Right lobe of liver (tissue), 4 donors: Measurements from ENCODE around the gene METAP2.

Experiments used
- POLR2A ChIP-seq: fragments of 450-650 bp; IDR thresholded peaks from one replicate; pipeline ENCODE4 v1.6.1; 2017; ENCODE audit warnings: antibody characterized with exemption, mild to moderate bottlenecking
- TF ChIP-seq, protein P1 (sequence below), 4 donors: fragments of 200-600 bp in 3 of 4; fragments of 450-650 bp in 1 of 4; IDR thresholded peaks; one replicate each; pipeline versions ENCODE4 v1.5.1 to v1.8.0; 2016 to 2022; ENCODE audit warnings: antibody characterized with exemption in 4 of 4, mild to moderate bottlenecking in 2 of 4
- donor health status: DM: no; HTN: no; CAD: no.
- donor health status: DM: no; HTN: no; CAD: no.
- donor health status: DM: no; HTN: yes; CAD: no.

DNA sequence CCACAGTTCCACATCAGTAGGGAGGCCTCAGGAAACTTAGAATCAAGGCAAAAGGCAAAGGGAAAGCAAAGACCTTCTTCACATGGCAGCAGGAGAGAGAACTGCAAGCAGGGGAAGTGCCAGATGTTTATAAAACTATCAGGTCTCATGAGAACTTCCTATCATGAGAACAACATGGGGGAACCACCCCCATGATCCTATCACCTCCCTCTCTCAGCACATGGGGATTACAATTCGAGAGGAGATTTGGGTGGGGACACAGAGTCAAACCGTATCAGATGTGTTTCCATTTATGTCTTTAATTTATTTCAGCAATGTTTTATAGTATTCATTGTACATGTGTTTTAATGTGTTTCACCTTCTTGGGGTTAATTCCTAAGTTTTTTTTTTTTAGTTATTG is 25.8 kb downstream of the METAP2 start:
- TF ChIP-seq, protein P1, sequence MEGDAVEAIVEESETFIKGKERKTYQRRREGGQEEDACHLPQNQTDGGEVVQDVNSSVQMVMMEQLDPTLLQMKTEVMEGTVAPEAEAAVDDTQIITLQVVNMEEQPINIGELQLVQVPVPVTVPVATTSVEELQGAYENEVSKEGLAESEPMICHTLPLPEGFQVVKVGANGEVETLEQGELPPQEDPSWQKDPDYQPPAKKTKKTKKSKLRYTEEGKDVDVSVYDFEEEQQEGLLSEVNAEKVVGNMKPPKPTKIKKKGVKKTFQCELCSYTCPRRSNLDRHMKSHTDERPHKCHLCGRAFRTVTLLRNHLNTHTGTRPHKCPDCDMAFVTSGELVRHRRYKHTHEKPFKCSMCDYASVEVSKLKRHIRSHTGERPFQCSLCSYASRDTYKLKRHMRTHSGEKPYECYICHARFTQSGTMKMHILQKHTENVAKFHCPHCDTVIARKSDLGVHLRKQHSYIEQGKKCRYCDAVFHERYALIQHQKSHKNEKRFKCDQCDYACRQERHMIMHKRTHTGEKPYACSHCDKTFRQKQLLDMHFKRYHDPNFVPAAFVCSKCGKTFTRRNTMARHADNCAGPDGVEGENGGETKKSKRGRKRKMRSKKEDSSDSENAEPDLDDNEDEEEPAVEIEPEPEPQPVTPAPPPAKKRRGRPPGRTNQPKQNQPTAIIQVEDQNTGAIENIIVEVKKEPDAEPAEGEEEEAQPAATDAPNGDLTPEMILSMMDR (IDR thresholded peaks at IDR 0.05): no peak
- no peak for TF ChIP-seq POLR2A
